CD4-positive, alpha-beta T cell treated with Interleukin-1 beta for 1 hour (primary cell): ENCODE data around the gene SRXN1.

ENCODE experiments used
- DNase-seq, 2 donors: peaks; one replicate each; pipeline ENCODE4 v3.0.0-alpha.2; 2020 to 2022

The SRXN1 gene

GRCh38 chr20:634148-634925 lies 18.7 kb downstream of the SRXN1 start:
- DNase-seq: no peak

DNA sequence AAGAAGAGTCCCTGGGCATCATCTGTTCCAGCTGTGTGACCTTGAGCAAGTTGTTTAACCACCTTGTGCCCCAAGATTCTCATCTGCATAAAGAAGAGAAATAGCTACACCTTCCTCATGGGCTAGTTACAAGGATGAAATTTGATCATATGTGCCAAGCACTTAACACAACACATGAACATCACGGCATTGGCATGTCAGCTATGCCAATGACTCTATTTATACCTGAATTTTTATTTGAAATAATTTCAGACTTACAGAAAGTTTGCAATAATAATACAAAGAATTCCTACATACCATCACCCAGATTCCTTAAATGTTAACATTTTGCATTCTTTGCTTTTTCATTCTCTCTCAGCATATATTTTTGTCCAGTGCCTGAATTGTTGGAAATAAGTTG lies 21.9 kb downstream of the SRXN1 start:
- no peak for DNase-seq

GRCh38 chr20:626579-626978 lies 26.4 kb downstream of the SRXN1 start:
- no peak for DNase-seq

GRCh38 chr20:625360-625932 lies 27.6 kb downstream of the SRXN1 start:
- DNase-seq: no peak

DNA sequence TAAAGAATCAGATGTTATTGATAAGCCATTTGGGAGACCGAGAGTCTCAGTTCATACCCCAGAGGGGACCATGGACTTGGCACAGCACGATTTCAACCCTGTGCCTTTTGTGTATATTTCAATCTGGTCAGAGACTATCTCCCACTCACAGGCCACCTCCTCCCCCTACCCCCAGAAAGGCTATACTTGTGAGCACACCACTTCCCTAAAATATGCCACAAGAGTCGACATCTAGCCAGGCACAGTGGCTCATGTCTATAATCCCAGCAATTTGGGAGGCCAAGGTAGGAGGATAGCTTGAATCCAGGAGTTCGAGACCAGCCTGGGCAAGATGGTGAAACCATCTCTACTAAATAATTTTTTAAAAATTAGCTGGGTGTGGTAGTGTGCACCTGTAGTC lies 29.3 kb downstream of the SRXN1 start:
- DNase-seq: no peak

DNA sequence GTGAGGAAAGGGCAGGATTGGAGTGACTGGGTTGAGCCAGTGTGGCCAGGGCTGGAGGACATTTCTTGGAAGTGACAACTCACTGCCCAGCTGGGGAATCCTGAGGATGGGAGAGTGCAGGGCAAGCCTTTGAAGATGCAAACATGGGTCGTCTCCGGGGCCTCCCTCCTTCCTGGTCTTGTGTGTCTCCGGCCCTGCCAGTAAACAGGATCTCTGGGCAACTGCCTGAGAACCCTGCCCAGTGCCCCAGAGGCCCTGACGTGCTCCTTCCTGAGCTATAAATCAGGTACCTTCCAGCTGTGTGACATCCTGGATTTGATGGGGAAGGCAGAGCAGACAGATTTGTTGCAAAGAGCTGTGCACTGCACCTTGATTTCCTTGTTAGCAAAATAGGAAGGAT lies 30.0 kb downstream of the SRXN1 start:
- no peak for DNase-seq

DNA sequence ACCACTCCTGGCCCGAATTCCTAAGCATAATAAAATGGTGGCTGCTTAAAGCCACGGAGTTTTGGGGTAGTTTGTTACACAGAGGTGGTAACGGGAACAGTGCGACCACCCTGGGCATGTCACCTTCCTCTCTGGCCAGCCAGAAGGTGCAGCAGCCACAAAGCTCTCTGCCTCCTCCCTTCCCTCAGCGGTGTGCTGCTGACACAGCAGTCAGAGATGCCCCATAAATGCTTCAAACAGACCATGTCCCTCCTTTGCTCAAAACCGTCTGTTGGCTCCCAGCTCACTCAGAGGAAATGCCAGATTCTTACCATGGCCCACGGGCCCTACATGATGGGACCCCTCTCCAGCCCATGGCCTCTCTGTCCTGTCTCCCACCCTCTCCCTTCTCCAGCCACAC lies 30.8 kb downstream of the SRXN1 start:
- DNase-seq: no peak

DNA sequence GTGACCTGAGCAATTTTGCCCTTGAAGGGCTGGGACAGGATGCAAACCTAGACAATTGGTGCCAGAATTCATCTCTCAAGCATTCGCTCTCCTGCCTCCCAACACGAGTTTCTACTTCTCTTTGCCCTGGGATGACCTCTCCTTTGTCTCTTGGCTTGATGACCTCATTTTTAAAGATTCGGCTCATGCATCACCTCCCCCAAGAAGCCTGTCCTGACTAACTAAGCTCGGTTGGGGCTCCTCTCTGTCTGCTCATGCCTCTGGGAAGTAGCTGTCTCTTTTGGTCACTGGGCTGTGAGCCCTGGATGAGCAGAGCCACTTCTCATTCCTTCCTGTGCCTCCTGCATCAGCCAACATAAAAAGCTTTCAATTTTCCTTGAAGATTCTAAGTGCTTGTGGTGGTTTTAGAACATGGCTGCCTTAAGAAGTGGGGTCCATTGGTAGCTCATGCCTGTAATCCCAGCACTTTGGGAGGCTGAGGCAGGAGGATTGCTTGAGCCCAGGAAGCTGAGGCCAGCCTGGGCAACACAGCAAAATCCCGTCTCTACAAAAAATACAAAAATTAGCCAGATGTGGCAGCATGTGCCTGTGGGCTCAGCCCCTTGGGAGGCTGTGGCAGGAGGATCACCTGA lies 31.8 kb downstream of the SRXN1 start:
- DNase-seq: no peak

- no peak for DNase-seq
Observed at GRCh38 chr20:620246-620645, 32.8 kb downstream of the SRXN1 start.

- no peak for DNase-seq
Observed at GRCh38 chr20:618980-619379, 34.0 kb downstream of the SRXN1 start.

- DNase-seq: no peak
Observed at GRCh38 chr20:617934-618690, 34.9 kb downstream of the SRXN1 start.

DNA sequence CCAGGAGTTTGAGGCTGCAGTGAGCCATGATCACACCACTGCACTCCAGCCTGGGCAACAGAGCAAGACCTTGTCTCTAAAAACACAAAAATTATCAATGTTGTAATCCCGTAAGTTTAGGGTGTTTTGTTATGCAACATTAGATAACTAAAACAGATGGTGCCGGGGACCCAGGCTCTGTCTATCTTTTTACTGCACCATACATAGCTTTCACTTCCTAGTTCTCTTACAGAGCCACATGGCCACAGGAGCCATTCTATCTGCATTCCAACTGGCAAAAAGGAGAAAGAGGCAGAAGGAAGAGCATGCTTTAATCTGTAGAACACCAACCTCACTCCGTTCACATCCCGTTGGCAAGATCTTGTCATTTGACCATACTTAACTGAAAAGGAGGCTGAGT lies 37.5 kb downstream of the SRXN1 start:
- no peak for DNase-seq

DNA sequence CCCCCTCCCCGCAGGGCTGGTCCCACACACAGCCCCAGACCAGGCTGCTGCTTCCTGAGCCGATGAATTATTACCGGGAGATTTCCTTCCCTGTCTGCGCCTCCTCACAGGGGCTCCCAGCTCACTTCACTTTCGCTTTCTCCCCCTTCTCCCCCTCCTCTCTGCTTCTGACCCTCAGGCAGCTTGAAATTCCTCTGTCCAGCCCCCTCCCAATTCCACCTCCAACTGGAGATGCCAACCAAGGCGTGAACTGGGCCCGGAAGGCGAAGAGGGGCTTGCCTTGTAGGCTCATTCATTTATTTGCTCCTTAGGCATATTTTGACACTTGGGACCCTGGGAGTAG lies 41.2 kb downstream of the SRXN1 start:
- no peak for DNase-seq

GRCh38 chr20:611047-611842 lies 41.8 kb downstream of the SRXN1 start:
- no peak for DNase-seq

DNA sequence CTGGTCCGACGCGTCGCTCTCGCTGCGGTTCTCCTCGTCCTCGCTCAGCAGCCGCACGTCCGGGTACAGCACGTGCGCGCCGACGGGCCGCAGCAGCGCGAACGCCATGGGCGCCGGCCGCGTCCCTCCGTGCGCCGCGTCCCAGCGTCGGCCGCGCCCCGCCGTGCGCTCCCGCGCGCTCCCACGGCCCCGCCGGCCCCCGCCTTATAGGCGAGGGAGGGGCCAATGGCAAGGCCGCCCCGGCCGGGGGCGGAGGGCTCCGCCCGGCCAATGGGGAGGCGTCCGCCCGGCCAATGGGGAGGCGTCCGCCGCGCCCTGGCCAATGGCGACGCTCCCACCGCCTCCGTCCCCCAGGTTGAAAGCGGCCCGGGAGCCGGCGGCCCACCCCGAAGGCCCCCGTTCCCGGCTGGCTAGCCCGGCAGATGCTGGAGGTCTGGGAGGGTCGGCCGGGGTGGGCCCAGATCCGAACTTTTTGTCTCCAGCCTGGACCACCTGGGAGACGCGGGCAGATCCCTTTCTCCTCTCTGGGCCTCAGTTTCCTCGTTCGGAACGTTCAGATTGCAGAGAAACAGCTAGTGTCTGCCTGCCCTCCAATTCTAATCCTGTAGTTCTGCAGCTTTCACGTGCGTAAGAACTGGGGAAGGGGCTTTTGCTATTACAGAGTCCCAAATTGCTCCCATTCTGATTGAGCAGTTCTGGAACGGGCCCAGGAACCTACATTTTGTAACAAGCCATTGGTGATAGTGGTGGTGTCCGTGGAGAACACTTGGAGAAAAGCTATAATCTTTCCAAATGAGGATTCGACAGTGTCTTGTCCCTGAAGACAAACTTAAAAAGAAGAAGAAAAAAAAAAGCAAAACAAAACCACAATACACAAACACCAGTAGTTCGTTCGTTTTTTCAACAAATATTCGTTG lies 42.6 kb downstream of the SRXN1 start, which contains the start of gene TCF15:
Gene TCF15, minus strand, starts transcription at position 180 of the 917 bp plus-strand sequence. Its CDS starts 72 bp downstream, at position 108.
- DNase-seq: peak in 1 of 2 donors; percentile 12

GRCh38 chr20:609371-609964 lies 43.5 kb downstream of the SRXN1 start:
- DNase-seq: no peak

GRCh38 chr20:608970-609369 lies 44.0 kb downstream of the SRXN1 start:
- no peak for DNase-seq

DNA sequence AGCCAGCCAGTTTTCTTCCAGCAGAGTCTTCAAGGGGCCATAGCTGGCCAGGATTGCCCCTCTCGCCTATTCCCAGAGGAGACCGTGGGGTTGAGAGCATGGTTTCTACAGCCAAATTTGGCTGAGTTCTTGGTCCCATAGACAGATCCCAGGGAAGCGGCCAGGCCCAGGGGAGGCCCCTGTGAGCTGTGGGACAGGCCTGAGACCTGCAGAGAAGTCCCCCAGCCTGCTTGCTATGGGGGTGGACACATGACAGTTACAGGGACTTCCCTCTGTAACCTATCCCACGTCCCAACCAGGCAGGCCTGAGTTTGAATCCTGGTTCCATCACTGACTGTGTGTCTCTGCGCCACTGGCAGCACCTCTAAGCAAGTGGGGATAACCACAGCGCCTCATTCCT lies 45.5 kb downstream of the SRXN1 start:
- DNase-seq: no peak

DNA sequence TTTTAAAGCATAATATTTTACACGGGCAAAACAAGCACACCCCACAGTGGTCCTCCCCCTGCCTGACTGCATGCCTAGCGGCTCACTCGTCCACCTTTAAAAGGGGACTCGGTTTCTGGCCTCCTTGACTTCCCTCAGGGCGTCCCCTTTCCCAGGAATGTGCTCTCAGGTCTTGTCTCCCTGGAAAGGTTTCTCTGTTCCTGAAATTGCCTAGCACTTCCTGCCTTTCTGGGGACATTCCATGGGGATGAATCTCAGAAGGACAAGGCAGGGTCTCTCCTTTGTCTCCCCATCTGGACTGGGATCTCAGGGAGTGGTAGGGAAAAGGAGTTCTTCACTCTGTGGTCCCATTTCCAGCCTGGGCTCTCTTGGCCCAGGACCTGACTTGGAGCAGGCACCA lies 47.8 kb downstream of the SRXN1 start:
- DNase-seq: no peak

DNA sequence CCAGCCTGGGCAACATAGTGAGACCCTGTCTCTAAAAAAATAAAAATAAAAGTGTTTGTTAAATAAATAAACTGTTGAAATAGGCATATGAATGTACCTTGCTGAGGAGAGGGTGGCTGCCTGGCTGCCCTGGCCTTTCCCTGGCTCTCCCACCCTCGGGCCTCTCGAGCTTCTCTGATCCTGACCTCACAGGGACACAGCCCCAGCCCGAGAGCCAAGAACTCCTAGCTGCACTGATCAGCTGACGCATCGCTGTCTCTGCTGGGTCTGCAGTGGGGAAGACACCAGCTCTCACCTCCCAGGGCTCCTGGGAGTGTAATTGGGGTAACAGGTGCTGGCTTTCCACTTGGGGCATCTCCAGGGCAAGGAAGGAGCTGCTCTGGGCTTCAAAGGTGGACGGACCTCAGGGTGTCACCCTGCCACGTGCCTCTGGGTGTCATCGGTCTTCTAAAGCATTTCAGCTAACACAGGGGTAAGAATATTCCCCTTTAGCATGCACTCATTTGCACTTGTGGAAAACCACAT lies 49.8 kb downstream of the SRXN1 start:
- no peak for DNase-seq
